Upper lobe of left lung (tissue), 4 donors: Measurements from ENCODE around the gene CLCN1.

Source experiments
- CTCF ChIP-seq, 6 experiments: fragments of 450-650 bp in 4 of 6; fragments of 200-600 bp in 2 of 6; sonication (generic) in 2 of 6; IDR thresholded peaks; one replicate each; pipeline ENCODE4 v1.5.1; 2016 to 2019; ENCODE audit warnings: antibody characterized with exemption in 6 of 6
- EP300 ChIP-seq, 4 donors: sonication (generic); formaldehyde crosslinking; IDR thresholded peaks; one replicate each; pipeline ENCODE4 v1.5.1; 2017; ENCODE audit warnings: antibody characterized with exemption in 4 of 4, control low read depth in 2 of 4
- POLR2A ChIP-seq, 4 donors: fragments of 450-650 bp; IDR thresholded peaks; one replicate each; pipeline ENCODE4 v1.5.1; 2016 to 2017; ENCODE audit warnings: antibody characterized with exemption in 4 of 4, mild to moderate bottlenecking in 2 of 4

GRCh38 chr7:143280160-143280559 lies 35.8 kb upstream of the CLCN1 start:
- TF ChIP-seq CTCF (IDR thresholded peaks at IDR 0.05), result no peak
- TF ChIP-seq POLR2A (IDR thresholded peaks at IDR 0.05), result no peak
- no peak for TF ChIP-seq EP300 (IDR thresholded peaks at IDR 0.05)
